Measurements from ENCODE around the gene ARPP19. TPM values are rescaled to one million over a fixed set of nuclear protein-coding genes. Genes with fewer than 3 reads are reported as not detected.

The ARPP19 gene
- polyA plus RNA-seq, 3 donors = 26.2 to 48.3 (median 44.4) TPM

- Mint-ChIP-seq H3K27ac (peak overlapping the region in 4 of 7 donors; percentile 6 to 64 (median 60)), H3K36me3 (peaks cover 1 to 11% of the 10 kb centered on the region in 2 donors), H3K9me3 (peaks cover 0 to 2% (median 0%) of the 10 kb centered on the region in 7 donors), H3K4me3 (no peak overlapping the region), H3K27me3 (ENCODE audit: low read depth in 3 of 3) (no peaks in the 10 kb centered on the region), H3K4me1 (peaks cover 65% of the 10 kb centered on the region)
- H3K27me3 ChIP-seq (ENCODE audit: control insufficient read depth in 2 of 2, insufficient read depth in 2 of 2, low read length in 2 of 2) = no peaks in the 10 kb centered on the region
- peaks cover 65 to 66% of the 10 kb centered on the region in 2 donors for H3K4me1 ChIP-seq (ENCODE audit: control insufficient read depth in 1 of 2, insufficient read depth in 2 of 2, low read length in 2 of 2)
- DNase-seq = no peak
- H3K36me3 ChIP-seq (replicated peaks in 1 of 2; ENCODE audit: control insufficient read depth in 1 of 2, insufficient read depth in 2 of 2, low read length in 2 of 2) = no peaks in the 10 kb centered on the region
- H3K9ac ChIP-seq (ENCODE audit: insufficient read depth, low read length, poor library complexity, severe bottlenecking) = no peak overlapping the region
- no peak for TF ChIP-seq CTCF (IDR thresholded peaks at IDR 0.05)
- peaks cover 98% of the 10 kb centered on the region for H3K79me2 ChIP-seq (ENCODE audit: insufficient read depth, low read length)
- intact Hi-C loops (cut with micrococcal nuclease) = no loop called here
- H4K20me1 ChIP-seq (ENCODE audit: insufficient read depth, low read length) = peaks cover 84% of the 10 kb centered on the region
- peak overlapping the region in 1 of 2 donors; percentile 43 for H3K27ac ChIP-seq (ENCODE audit: low read depth in 1 of 2, low read length in 2 of 2)
- 86% methylated on average over 1 of the region's 3 CpGs for WGBS (ENCODE audit: insufficient coverage)
- H3K9me3 ChIP-seq (replicated peaks in 1 of 2; ENCODE audit: control insufficient read depth in 1 of 2, insufficient read depth in 1 of 2, low read length in 2 of 2) = no peaks in the 10 kb centered on the region
- H3K4me2 ChIP-seq (replicated peaks; ENCODE audit: extremely low read depth, low read length, poor library complexity, severe bottlenecking) = no peak overlapping the region
- H2AFZ ChIP-seq (ENCODE audit: insufficient read depth, low read depth, low read length, poor library complexity, severe bottlenecking) = no peak overlapping the region
- no peak overlapping the region for H3K4me3 ChIP-seq (replicated peaks in 1 of 3; ENCODE audit: low read depth in 2 of 3, low read length in 3 of 3)
Observed at GRCh38 chr15:52521682-52522081, 47.1 kb downstream of the ARPP19 start.

GRCh38 chr15:52520421-52520820, 48.4 kb downstream of the ARPP19 start:
- Mint-ChIP-seq H3K36me3 (peaks cover 0 to 7% of the 10 kb centered on the region in 2 donors), H3K27me3 (ENCODE audit: low read depth in 3 of 3) (no peaks in the 10 kb centered on the region), H3K9me3 (peaks cover 0 to 2% (median 0%) of the 10 kb centered on the region in 7 donors), H3K4me3 (no peak overlapping the region), H3K4me1 (peaks cover 67% of the 10 kb centered on the region), H3K27ac (peak overlapping the region in 4 of 7 donors; percentile 6 to 90 (median 40))
- Histone ChIP-seq H3K9me3 (replicated peaks in 1 of 2; ENCODE audit: control insufficient read depth in 1 of 2, insufficient read depth in 1 of 2, low read length in 2 of 2) (no peaks in the 10 kb centered on the region), H3K79me2 (ENCODE audit: insufficient read depth, low read length) (peaks cover 98% of the 10 kb centered on the region), H3K27me3 (ENCODE audit: control insufficient read depth in 2 of 2, insufficient read depth in 2 of 2, low read length in 2 of 2) (no peaks in the 10 kb centered on the region), H3K36me3 (replicated peaks in 1 of 2; ENCODE audit: control insufficient read depth in 1 of 2, insufficient read depth in 2 of 2, low read length in 2 of 2) (no peaks in the 10 kb centered on the region), H4K20me1 (ENCODE audit: insufficient read depth, low read length) (peaks cover 87% of the 10 kb centered on the region), H3K4me1 (ENCODE audit: control insufficient read depth in 1 of 2, insufficient read depth in 2 of 2, low read length in 2 of 2) (peaks cover 66 to 69% of the 10 kb centered on the region in 2 donors), H3K4me2 (replicated peaks; ENCODE audit: extremely low read depth, low read length, poor library complexity, severe bottlenecking) (no peak overlapping the region), H3K4me3 (replicated peaks in 1 of 3; ENCODE audit: low read depth in 2 of 3, low read length in 3 of 3) (no peak overlapping the region), H3K9ac (ENCODE audit: insufficient read depth, low read length, poor library complexity, severe bottlenecking) (no peak overlapping the region), H2AFZ (ENCODE audit: insufficient read depth, low read depth, low read length, poor library complexity, severe bottlenecking) (no peak overlapping the region), H3K27ac (ENCODE audit: low read depth in 1 of 2, low read length in 2 of 2) (peak overlapping the region; percentile 26 to 66)
- intact Hi-C loops (cut with micrococcal nuclease) = no loop called here
- TF ChIP-seq CTCF (IDR thresholded peaks at IDR 0.05) = no peak
- no peak for DNase-seq

Data from CD14-positive monocyte (primary cell).